ENCODE measurements around the gene LINGO3. TPM values are rescaled to one million over a fixed set of nuclear protein-coding genes. Genes with fewer than 3 reads are reported as not detected.

LINGO3 gene
- total and polyA plus RNA-seq, 10 of the 15 experiments (the other 5 are each of a cell fraction or from before 2014, with no cell fraction given), result 0.09 to 2.0 (median 0.40) TPM; not detected in 5

DNA sequence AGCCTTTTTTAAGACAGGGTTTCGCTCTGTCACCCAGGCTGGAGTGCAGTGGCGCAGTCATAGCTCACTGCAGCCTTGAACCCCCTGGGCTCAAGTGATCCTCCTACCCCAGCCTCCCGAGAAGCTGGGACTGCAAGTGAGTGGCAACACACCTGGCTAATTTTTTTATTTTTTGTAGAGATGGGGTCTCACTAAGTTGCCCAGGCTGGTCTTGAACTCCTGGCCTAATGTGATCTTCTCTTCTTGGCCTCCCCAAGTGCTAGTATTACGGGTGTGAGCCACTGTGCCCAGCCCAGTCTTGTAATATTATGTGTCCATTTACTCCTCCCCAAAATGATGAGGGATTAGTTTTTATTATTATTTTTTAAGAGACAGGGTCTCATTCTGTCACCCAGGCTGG, 3.1 kb upstream of the LINGO3 start (continued):
- TF ChIP-seq, protein P1, sequence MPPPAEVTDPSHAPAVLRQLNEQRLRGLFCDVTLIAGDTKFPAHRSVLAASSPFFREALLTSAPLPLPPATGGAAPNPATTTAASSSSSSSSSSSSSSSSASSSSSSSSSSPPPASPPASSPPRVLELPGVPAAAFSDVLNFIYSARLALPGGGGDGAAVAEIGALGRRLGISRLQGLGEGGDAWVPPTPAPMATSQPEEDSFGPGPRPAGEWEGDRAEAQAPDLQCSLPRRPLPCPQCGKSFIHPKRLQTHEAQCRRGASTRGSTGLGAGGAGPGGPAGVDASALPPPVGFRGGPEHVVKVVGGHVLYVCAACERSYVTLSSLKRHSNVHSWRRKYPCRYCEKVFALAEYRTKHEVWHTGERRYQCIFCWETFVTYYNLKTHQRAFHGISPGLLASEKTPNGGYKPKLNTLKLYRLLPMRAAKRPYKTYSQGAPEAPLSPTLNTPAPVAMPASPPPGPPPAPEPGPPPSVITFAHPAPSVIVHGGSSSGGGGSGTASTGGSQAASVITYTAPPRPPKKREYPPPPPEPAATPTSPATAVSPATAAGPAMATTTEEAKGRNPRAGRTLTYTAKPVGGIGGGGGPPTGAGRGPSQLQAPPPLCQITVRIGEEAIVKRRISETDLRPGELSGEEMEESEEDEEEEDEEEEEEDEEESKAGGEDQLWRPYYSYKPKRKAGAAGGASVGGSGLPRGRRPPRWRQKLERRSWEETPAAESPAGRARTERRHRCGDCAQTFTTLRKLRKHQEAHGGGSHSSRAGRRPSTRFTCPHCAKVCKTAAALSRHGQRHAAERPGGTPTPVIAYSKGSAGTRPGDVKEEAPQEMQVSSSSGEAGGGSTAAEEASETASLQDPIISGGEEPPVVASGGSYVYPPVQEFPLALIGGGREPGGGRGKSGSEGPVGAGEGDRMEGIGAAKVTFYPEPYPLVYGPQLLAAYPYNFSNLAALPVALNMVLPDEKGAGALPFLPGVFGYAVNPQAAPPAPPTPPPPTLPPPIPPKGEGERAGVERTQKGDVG (CRISPR knock-in tag; IDR thresholded peaks at IDR 0.05), result no peak
- TF ChIP-seq CBFB (IDR thresholded peaks at IDR 0.05; ENCODE audit: low read depth), result no peak
- TF ChIP-seq, protein P2, sequence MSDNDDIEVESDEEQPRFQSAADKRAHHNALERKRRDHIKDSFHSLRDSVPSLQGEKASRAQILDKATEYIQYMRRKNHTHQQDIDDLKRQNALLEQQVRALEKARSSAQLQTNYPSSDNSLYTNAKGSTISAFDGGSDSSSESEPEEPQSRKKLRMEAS (IDR thresholded peaks at IDR 0.05; ENCODE audit: low read depth, low read length), result no peak
- TF ChIP-seq, protein P3, sequence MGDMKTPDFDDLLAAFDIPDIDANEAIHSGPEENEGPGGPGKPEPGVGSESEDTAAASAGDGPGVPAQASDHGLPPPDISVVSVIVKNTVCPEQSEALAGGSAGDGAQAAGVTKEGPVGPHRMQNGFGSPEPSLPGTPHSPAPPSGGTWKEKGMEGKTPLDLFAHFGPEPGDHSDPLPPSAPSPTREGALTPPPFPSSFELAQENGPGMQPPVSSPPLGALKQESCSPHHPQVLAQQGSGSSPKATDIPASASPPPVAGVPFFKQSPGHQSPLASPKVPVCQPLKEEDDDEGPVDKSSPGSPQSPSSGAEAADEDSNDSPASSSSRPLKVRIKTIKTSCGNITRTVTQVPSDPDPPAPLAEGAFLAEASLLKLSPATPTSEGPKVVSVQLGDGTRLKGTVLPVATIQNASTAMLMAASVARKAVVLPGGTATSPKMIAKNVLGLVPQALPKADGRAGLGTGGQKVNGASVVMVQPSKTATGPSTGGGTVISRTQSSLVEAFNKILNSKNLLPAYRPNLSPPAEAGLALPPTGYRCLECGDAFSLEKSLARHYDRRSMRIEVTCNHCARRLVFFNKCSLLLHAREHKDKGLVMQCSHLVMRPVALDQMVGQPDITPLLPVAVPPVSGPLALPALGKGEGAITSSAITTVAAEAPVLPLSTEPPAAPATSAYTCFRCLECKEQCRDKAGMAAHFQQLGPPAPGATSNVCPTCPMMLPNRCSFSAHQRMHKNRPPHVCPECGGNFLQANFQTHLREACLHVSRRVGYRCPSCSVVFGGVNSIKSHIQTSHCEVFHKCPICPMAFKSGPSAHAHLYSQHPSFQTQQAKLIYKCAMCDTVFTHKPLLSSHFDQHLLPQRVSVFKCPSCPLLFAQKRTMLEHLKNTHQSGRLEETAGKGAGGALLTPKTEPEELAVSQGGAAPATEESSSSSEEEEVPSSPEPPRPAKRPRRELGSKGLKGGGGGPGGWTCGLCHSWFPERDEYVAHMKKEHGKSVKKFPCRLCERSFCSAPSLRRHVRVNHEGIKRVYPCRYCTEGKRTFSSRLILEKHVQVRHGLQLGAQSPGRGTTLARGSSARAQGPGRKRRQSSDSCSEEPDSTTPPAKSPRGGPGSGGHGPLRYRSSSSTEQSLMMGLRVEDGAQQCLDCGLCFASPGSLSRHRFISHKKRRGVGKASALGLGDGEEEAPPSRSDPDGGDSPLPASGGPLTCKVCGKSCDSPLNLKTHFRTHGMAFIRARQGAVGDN (IDR thresholded peaks at IDR 0.05), result no peak

Data from GM12878 (cell line).